Mammary epithelial cell (primary cell): ENCODE results near the gene MSH6.

ENCODE experiments used
- EZH2 ChIP-seq: IDR thresholded peaks from 2 replicates; pipeline ENCODE4 v1.6.1; 2012; ENCODE audit warnings: low read length, inconsistent platforms, borderline replicate concordance
- TF ChIP-seq, protein P1 (sequence below), 2 donors: IDR thresholded peaks in 1 of 2; conservative IDR thresholded peaks in 1 of 2; 2 replicates each; pipeline ENCODE4 v1.5.1; 2011 to 2012; ENCODE audit warnings: inconsistent platforms in 2 of 2, low read length in 2 of 2, mild to moderate bottlenecking in 2 of 2, control low read depth in 1 of 2, low read depth in 1 of 2; ENCODE audit not compliant: insufficient read depth in 1 of 2; ENCODE audit errors: extremely low read depth in 1 of 2

- TF ChIP-seq, protein P1, sequence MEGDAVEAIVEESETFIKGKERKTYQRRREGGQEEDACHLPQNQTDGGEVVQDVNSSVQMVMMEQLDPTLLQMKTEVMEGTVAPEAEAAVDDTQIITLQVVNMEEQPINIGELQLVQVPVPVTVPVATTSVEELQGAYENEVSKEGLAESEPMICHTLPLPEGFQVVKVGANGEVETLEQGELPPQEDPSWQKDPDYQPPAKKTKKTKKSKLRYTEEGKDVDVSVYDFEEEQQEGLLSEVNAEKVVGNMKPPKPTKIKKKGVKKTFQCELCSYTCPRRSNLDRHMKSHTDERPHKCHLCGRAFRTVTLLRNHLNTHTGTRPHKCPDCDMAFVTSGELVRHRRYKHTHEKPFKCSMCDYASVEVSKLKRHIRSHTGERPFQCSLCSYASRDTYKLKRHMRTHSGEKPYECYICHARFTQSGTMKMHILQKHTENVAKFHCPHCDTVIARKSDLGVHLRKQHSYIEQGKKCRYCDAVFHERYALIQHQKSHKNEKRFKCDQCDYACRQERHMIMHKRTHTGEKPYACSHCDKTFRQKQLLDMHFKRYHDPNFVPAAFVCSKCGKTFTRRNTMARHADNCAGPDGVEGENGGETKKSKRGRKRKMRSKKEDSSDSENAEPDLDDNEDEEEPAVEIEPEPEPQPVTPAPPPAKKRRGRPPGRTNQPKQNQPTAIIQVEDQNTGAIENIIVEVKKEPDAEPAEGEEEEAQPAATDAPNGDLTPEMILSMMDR (conservative IDR thresholded peaks at IDR 0.05 in 1 of 2, IDR thresholded peaks at IDR 0.05 in 1 of 2; ENCODE audit: extremely low read depth in 1 of 2, insufficient read depth in 1 of 2, low read depth in 1 of 2, low read length in 2 of 2) = no peak
- no peak for TF ChIP-seq EZH2
These were observed 20.8 kb downstream of the MSH6 start for GRCh38 chr2:47803770-47804169.
